GM11168 (cell line): ENCODE results near the gene RBBP4.
"Not testable (repeated sequence)": the region's sequence is repeated elsewhere in the genome, so short reads cannot be mapped to it uniquely, and the experiment has no call there.

Experiments used
- in situ Hi-C: fragments of 300-500 bp; cut with MboI; formaldehyde crosslinking; loops from one replicate; pipeline ENCODE4 v1.12.0; 2022; ENCODE audit warnings: low sequenced_read_pairs; ENCODE audit not compliant: unreplicated experiment

RBBP4 gene

GRCh38 chr1:32685498-32685897 lies 34.5 kb downstream of the RBBP4 start:
- in situ Hi-C loops, result no loop called here

GRCh38 chr1:32686387-32686786 lies 35.4 kb downstream of the RBBP4 start:
- in situ Hi-C loops, result no loop called here

GRCh38 chr1:32693455-32694174 lies 42.6 kb downstream of the RBBP4 start:
- in situ Hi-C loops, result no loop called here

- in situ Hi-C loops, result no loop called here
Measured at GRCh38 chr1:32695098-32695904, 44.3 kb downstream of the RBBP4 start.

- in situ Hi-C loops, result no loop called here
Measured at GRCh38 chr1:32696041-32696440, 45.0 kb downstream of the RBBP4 start.

- in situ Hi-C loops, result not testable (repeated sequence)
Measured at GRCh38 chr1:32696996-32697395, 46.0 kb downstream of the RBBP4 start.

GRCh38 chr1:32701421-32701911 lies 50.5 kb downstream of the RBBP4 start:
- in situ Hi-C loops, result no loop called here

GRCh38 chr1:32701951-32702598 lies 51.1 kb downstream of the RBBP4 start:
- in situ Hi-C loops, result no loop called here

- in situ Hi-C loops, result no loop called here
Measured at GRCh38 chr1:32702599-32703478, 51.8 kb downstream of the RBBP4 start, which contains the start of gene SYNC. Gene SYNC, minus strand, starts transcription at chr1:32702770. Its CDS starts 110 bp downstream, at chr1:32702660.

GRCh38 chr1:32703479-32704291 lies 52.7 kb downstream of the RBBP4 start:
- in situ Hi-C loops, result no loop called here

- in situ Hi-C loops, result no loop called here
Measured at GRCh38 chr1:32705516-32705915, 54.5 kb downstream of the RBBP4 start.

- in situ Hi-C loops, result no loop called here
Measured at GRCh38 chr1:32706491-32706890, 55.5 kb downstream of the RBBP4 start.

- in situ Hi-C loops, result no loop called here
Measured at GRCh38 chr1:32709075-32709474, 58.1 kb downstream of the RBBP4 start.

- in situ Hi-C loops, result no loop called here
Measured at GRCh38 chr1:32709476-32709875, 58.5 kb downstream of the RBBP4 start.

- in situ Hi-C loops, result not testable (repeated sequence)
Measured at GRCh38 chr1:32711221-32711620, 60.2 kb downstream of the RBBP4 start.

- in situ Hi-C loops, result no loop called here
Measured at GRCh38 chr1:32713081-32713480, 62.1 kb downstream of the RBBP4 start.

- in situ Hi-C loops, result no loop called here
Measured at GRCh38 chr1:32714277-32714676, 63.3 kb downstream of the RBBP4 start.

- in situ Hi-C loops, result no loop called here
Measured at GRCh38 chr1:32715901-32716311, 64.9 kb downstream of the RBBP4 start.
